GM11168 (cell line): Measurements from ENCODE around the gene RAD51B.

ENCODE experiments used
- in situ Hi-C: fragments of 300-500 bp; cut with MboI; formaldehyde crosslinking; loops from one replicate; pipeline ENCODE4 v1.12.0; 2022; ENCODE audit warnings: low sequenced_read_pairs; ENCODE audit not compliant: unreplicated experiment

Gene RAD51B

DNA sequence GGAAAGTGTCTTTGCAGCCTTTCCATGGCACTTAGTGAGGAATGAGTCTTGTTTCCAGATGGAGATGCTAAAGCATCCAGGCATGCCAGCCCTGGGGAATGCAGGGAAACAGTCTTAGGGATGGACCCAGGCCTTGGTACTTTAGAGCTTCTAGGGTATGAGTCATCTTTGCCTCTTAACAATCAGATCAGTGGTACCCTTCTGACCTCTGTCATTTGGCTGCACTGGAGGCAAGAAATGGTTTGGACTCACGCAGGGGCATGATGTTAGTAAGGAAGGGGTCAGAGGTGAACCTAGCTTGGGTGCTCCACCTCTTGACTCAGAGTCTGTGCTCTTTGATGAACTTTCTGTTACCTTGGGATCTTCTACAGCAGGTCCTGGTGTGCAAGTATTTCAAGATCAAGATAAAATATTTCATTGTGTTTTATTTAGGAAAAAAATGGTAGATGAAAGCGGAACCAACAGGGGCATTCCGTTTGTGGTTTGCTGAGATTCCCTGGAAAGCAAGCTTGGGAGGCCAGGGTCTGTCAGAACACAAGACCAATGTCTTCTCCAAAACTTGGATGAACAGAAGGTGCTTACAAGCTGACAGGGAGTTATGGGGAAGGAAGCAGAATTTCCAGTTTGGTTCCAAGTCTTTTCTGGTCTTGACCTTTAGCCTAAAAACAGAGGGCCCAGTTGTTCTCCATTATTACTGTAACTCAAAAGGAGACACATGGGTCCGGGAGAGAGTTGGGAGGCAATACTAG, 757.1 kb downstream of the RAD51B start:
- in situ Hi-C loops: no loop called here

- in situ Hi-C loops: no loop called here
Observed at GRCh38 chr14:68577802-68578541, 758.4 kb downstream of the RAD51B start.

- in situ Hi-C loops: no loop called here
Observed at GRCh38 chr14:68578597-68578996, 759.0 kb downstream of the RAD51B start.

GRCh38 chr14:68580096-68580645, 760.6 kb downstream of the RAD51B start:
- in situ Hi-C loops: no loop called here

DNA sequence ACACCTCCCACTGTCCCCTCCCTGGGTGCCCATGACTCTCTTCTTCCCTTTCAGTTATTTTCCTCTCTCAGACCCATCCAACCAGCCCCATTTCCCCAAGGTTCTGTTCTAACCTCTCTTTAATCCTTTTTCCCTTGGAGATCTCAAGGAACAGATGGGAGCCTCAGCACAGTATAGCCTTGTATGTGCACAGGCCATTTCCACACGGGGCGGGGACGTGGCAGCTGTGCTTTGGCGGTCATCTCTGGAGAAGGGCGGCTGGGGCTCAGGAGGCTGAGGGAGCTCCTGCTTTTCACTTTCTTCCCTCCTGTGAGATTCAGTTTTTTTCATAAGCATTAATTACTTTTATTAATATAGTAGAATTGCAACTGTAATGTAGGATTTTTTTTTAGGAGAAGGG, 761.1 kb downstream of the RAD51B start:
- in situ Hi-C loops: no loop called here

DNA sequence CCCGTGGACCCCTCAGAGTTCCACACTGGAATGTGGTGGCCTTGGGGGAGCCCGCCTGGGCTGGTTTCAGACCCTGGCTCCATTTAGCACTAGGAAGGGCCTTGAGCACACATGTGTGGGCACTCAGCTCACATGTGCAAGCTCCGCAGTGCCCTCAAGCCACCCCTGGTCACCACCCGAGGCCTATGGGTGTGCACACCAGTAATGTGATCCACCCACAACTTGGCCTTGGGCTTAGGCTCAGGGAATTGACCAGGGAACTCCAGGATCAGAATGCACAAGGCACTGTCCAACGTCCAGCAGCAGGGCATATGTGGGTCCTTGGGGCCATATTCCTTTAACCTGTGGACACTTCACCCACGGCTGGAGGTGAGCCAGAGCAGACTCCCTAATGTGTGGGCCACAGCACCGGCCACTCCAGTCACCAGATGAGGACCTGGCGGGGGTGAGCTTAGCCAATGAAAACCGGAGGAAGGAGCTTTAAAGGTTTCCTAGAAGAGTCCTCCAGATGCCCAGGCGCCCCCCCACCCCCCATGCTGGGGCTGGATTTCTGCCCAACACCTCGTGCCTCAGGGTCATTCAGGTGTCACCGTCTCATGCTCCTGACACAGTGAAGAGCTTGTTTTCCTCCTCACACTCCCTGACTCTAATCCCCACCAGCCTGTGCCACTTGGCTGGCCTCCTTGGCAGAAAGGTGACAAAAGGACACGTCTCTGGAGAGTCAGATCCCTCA, 764.1 kb downstream of the RAD51B start:
- in situ Hi-C loops: no loop called here

DNA sequence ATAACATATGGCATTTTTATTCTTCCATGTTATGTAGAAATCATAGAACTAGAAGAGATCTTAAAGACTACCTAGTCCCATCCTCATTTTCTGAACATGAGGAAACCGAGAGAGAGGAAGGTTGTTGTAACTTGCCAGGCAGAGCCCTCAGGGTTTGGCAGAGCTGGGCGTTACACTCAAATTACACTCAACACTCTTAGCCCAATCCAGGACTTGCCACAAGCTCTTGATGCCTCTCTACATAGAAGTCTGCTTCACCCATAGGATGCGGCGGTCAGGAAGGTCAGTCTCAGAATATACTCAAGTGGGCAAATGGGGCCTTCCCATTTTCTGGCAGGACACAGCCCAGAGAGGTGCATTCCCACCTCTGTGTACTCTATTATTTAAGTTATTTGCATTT, 765.2 kb downstream of the RAD51B start:
- in situ Hi-C loops: no loop called here

DNA sequence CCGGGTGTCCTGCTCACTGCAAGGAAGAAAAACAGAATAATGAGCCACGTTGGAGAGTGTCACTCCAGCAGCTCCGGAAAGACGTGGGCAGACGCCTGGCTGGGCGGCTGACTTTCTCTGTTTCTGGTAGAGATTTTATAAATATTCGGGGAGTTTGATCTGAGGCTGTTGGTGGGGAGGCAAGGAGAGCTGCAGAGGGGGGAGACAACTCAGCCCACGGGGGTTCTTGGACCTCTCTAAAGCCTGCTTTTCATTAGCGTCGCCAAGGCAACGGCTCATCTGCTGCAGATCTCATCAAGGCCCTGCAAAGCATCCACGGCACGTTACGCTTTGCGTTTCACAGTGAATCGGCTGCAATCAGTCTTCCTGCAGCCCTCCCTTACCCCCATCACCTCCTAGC, 766.1 kb downstream of the RAD51B start:
- in situ Hi-C loops: no loop called here

- in situ Hi-C loops: no loop called here
Observed at GRCh38 chr14:68586896-68587751, 767.5 kb downstream of the RAD51B start.

GRCh38 chr14:68587931-68588330, 768.4 kb downstream of the RAD51B start:
- in situ Hi-C loops: no loop called here

GRCh38 chr14:68589447-68590200, 770.0 kb downstream of the RAD51B start:
- in situ Hi-C loops: no loop called here

DNA sequence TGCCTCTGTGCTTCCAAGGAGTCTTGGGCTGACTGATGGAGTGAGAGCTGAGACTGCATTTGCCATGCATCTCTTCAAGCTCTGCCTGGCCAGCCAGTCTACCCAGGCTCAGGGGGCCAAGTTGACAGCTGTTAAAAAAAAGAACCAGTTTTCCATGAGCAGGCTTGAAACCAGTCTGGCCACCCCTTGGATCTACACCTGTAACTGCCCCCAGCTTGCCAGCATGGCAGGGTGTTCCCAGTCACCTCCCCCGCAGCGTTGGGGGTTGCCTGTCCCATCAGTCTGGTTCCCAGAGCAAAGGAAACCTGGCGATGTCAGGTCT, 770.6 kb downstream of the RAD51B start:
- in situ Hi-C loops: no loop called here

DNA sequence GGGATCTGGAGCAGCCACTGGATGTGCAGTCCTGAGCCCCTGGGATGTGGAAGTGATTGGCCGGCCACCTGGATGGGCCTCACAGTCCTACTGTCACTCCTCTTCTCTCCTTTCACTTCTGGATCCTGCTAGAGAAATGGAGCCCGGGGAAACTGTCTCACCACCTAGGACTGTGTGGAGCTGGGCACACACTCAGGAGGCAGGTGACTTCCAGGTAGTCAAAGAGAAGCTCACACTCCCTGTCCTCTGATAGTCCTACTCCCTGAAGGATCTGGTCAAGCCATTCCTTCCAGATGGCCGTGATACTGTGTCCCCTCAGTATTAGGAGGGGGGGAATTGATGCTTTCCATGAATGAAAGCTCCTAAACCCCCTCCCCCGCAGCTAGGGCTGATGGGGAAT, 772.2 kb downstream of the RAD51B start:
- in situ Hi-C loops: no loop called here

GRCh38 chr14:68592948-68593556, 773.5 kb downstream of the RAD51B start:
- in situ Hi-C loops: no loop called here

DNA sequence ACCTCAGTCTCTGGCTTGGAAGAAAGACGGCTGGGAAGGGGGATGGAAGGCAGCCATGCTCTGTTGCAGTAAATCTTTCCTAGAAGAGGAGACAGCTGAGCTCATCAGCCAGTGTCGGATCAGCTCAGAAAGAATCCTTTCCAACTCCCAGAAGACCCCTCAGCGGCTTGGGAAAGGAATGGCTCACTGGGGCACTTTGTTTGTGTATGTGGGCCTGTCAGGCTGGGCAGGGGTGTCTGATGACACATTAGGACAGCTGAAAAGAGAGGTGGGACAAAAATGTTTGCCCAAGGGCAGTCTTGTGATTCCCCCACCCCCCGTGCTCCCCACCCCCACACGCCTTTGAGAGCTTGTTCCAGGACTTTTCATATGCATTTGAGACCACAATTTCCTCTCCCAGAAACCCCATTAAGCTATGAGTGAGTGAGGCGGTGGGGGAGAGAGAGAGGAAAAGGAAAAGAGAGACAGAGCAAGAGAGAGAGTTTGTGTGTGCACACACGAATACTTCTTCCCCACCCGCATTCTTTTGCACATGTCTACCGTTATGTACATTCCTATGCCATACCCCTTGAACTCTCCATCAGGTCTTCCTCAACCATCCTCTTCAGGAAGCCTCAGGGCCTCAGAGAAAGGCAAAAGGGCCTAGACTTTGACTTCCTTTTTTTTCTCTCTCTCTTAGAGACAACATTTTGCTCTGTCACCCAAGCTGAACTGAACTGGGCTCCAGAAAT, 774.4 kb downstream of the RAD51B start:
- in situ Hi-C loops: no loop called here

DNA sequence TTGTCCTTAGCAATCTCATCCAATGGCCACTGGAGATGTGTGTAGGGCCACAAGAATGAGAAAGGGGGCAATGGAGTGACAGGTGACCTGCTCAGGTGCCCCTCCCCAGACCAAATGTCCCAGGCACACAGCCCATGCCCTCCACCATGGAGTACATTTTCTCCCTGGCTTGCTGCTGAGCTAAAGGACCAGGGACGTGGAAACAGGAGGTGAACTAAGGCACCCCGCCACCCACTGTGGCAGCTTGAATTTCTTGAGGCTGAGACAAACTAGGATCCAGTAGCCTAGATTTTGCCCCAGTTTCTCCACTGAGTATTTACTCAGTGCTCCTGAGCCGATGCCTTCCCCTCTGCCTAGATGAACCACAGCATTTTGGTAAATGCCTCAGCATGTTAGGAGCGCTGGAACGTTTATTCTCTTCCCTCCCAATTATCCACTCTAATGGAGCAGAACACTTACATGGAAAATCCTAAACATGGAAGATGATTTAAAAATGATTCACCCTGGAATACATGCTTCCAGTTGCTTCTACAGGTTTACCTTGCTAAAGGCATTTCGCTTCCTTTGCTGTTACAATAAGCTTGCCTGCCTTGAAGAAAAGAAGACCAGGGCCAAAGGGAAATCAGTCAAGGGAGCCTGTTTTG, 775.3 kb downstream of the RAD51B start:
- in situ Hi-C loops: no loop called here

GRCh38 chr14:68596211-68596610, 776.6 kb downstream of the RAD51B start:
- in situ Hi-C loops: no loop called here

DNA sequence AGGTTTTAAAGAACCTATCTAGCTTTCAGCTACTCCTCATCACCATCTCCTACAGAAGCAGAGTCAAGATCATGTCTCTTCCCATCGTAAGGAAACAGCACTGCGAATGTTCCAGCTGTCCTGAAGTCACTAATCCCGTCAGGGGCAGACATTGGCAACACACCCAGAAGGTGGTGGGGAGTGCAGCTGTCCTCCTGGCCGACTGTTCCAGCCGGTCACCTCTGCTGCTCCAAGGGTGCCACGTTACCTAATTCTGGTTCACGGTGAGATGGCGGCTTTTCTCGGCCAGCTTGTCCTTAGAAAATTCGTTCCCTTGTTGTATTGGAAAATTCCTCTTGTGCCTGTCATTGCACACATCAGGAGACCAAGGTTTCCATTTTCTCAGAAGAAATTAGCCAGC, 777.1 kb downstream of the RAD51B start:
- in situ Hi-C loops: no loop called here
